Activated naive CD4-positive, alpha-beta T cell treated with anti-CD3 and anti-CD28 coated beads, Interleukin-2, amount 50 U/mL, for 24 hours (primary cell): ENCODE data around the gene FAM193B.
"Not testable (repeated sequence)": the region's sequence is repeated elsewhere in the genome, so short reads cannot be mapped to it uniquely, and the experiment has no call there.

ENCODE experiments used
- H3K27ac Mint-ChIP-seq: one replicate; pipeline ENCODE4 v1.8.0; 2021; ENCODE audit warnings: mild to moderate bottlenecking, mixed read lengths
- H3K27me3 Mint-ChIP-seq: one replicate; pipeline ENCODE4 v1.8.0; 2021; ENCODE audit warnings: mixed read lengths
- H3K36me3 Mint-ChIP-seq: one replicate; pipeline ENCODE4 v1.8.0; 2021; ENCODE audit warnings: mixed read lengths
- H3K4me1 Mint-ChIP-seq: one replicate; pipeline ENCODE4 v1.8.0; 2021; ENCODE audit warnings: mixed read lengths
- H3K4me3 Mint-ChIP-seq: one replicate; pipeline ENCODE4 v1.8.0; 2021; ENCODE audit warnings: mild to moderate bottlenecking, mixed read lengths
- H3K9me3 Mint-ChIP-seq: one replicate; pipeline ENCODE4 v1.8.0; 2021; ENCODE audit warnings: mixed read lengths

Gene FAM193B

DNA sequence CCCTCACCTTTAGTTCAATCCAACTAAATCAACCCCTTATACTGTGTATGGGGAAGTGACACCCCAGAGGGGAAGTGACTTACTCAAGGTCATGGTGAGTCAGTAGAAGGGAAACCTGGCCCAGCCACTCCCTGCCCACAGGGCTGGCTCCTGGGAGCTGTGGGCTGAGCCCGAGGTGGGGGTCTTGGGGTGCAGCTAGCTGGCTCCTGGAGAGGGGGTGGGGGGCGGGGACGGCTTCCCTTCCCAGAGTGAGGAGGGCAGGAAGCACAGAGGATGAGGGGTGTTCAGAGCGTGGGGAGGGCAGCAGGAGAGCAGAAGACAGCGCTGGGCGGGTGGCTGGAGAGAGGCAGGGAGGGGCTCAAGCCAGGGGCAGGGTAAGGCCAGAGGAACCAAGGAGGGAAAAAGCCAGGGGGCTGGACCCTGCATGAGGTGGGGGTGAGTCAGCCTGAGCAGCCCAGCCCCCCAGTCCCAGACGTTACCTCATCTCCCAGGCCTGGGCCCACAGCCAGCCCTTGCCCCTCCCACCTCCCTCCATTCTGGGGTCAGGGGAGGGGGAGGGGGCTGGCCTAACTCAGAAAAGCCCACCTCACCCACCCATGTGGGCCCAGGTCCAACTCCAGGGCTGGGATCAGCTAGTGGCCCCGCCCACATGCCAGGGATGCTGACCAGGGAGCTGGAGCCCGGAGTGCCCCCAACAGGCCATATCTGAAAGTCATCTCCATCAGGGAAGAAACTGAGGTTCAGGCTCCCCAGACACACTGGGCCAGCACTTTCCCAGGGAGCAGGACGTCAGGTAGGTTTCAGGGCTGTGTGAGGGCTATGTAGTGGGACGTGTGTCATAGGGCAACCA lies 59.8 kb downstream of the FAM193B start:
- H3K36me3 Mint-ChIP-seq, result peaks cover 2% of the 10 kb centered on the region
- no peak overlapping the region for H3K27ac Mint-ChIP-seq
- H3K4me1 Mint-ChIP-seq, result peaks cover 16% of the 10 kb centered on the region
- no peaks in the 10 kb centered on the region for H3K9me3 Mint-ChIP-seq
- H3K27me3 Mint-ChIP-seq, result no peaks in the 10 kb centered on the region
- H3K4me3 Mint-ChIP-seq, result no peak overlapping the region

DNA sequence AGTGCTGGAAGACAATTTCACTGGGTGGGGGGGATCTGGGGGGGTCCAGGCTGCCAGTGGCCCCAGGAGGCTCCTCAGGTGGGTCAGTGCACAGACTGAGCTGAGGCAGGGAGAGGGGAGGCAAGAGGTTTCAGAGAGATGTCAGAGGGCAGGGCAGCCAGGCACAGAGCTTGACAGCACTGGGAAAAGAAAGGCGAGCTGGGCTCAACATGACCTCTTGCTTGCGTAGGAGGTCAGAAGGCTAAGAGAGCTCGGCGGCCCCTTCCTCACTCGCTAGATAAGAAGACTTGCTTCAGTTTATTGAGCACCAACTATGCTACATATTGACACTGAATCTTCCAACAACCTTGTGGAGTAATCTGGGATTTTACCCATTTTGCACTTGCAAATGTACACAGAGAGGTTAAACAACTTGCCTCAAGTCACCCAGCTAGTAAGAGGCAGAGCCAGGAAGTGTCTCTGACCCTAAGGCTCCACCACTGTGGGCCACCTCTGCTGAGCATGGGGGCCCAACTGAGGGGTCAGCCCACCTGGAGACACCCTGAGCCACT lies 60.5 kb downstream of the FAM193B start:
- Mint-ChIP-seq H3K27ac (no peak overlapping the region), H3K36me3 (peaks cover 2% of the 10 kb centered on the region), H3K27me3 (no peaks in the 10 kb centered on the region), H3K4me3 (no peak overlapping the region), H3K4me1 (peaks cover 15% of the 10 kb centered on the region), H3K9me3 (no peaks in the 10 kb centered on the region)

GRCh38 chr5:177492841-177493240 lies 61.5 kb downstream of the FAM193B start:
- H3K27ac Mint-ChIP-seq, result no peak overlapping the region

GRCh38 chr5:177491983-177492746 lies 62.2 kb downstream of the FAM193B start:
- no peak overlapping the region for H3K4me3 Mint-ChIP-seq
- H3K4me1 Mint-ChIP-seq, result peaks cover 7% of the 10 kb centered on the region
- no peak overlapping the region for H3K27ac Mint-ChIP-seq
- H3K36me3 Mint-ChIP-seq, result peaks cover 2% of the 10 kb centered on the region
- H3K27me3 Mint-ChIP-seq, result no peaks in the 10 kb centered on the region
- no peaks in the 10 kb centered on the region for H3K9me3 Mint-ChIP-seq

More at GRCh38 chr5:177492841-177493240, 61.5 kb downstream of the FAM193B start:
- Mint-ChIP-seq H3K36me3 (peaks cover 2% of the 10 kb centered on the region), H3K4me1 (peaks cover 7% of the 10 kb centered on the region), H3K4me3 (no peak overlapping the region), H3K27me3 (no peaks in the 10 kb centered on the region), H3K9me3 (no peaks in the 10 kb centered on the region)

DNA sequence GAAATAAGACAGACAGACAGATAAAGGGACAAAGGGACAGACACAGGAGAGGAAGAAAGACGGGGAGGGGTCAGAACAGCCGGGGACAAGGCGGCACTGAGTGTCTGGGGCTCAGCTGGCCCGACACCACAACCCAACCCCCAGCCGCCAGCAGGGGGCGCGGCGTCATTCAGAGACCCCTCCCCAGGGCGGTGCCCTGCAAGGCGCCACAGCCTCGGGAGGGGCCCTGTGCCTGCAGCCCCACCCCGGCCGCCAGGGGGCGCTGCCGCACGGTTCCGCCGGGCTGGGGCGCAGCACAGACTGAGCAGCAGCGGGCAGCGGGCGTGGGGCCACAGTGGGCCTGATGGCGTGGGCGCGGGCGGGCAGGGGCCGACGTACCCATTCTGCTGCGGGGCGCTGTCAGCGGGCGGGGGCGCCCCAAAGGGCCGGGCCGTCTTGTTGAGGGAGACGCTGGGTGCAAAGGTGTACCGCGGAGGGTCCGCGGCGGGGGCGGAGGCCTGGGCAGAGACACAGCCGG lies 62.9 kb downstream of the FAM193B start:
- no peak overlapping the region for H3K4me3 Mint-ChIP-seq
- H3K9me3 Mint-ChIP-seq, result no peaks in the 10 kb centered on the region
- H3K4me1 Mint-ChIP-seq, result peaks cover 7% of the 10 kb centered on the region
- no peak overlapping the region for H3K27ac Mint-ChIP-seq
- H3K27me3 Mint-ChIP-seq, result no peaks in the 10 kb centered on the region
- H3K36me3 Mint-ChIP-seq, result peaks cover 2% of the 10 kb centered on the region

DNA sequence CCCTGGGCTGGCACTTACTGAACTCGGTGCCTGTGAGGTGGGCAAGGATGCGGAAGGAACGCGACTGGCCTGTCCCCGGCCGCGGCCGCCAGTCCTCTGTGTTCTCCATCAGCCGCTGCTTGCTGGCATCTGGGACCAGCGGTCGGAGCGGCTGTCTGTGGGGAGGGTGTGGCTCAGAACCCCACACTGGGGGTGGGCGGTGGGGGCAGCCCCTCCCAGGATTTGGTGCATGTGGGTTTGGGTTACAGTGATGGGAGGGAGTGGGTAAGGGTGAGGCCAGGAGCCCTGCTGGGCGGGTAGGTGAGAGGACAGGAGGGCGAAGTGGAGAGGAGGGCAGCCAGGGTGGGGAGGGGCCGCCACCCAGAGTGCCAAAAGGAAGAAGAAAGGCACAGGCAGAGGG lies 63.4 kb downstream of the FAM193B start:
- Mint-ChIP-seq H3K36me3 (peaks cover 2% of the 10 kb centered on the region), H3K27me3 (no peaks in the 10 kb centered on the region), H3K27ac (no peak overlapping the region), H3K4me3 (no peak overlapping the region), H3K4me1 (peaks cover 4% of the 10 kb centered on the region), H3K9me3 (no peaks in the 10 kb centered on the region)

DNA sequence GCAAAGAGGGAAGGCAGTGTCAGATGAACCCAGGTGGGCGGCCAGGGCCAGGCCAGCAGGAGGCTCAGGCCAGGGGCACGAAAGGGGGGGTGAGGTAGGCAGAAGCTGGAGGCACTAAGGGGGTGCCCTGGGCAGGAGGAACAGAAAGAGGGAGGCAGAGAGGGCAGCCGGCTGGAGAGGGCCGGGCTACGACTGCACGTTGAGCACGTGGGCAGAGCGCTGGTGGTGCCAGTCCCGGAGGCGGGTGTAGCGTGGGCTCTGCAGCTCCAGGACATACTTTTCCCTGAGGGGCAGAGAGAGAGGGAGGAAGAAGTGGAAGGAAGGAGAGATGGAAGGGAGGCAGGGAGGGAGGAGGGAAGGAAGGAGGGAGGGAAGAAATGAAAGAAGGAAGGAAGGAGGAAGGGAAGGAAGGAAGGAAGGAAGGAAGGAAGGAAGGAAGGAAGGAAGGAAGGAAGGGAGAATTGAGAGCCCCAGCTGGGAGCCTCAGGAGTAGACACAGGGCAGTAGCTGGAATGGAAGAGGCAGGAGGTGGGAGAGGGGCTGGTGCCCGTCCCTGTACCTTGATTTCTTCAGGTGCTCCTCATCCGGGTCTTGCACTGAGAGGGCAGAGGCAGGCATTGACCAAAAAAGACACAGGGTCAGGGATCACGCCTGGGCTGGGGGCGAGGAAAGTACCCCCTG lies 63.9 kb downstream of the FAM193B start:
- H3K27me3 Mint-ChIP-seq, result no peaks in the 10 kb centered on the region
- peaks cover 4% of the 10 kb centered on the region for H3K4me1 Mint-ChIP-seq
- peaks cover 2% of the 10 kb centered on the region for H3K36me3 Mint-ChIP-seq
- H3K9me3 Mint-ChIP-seq, result no peaks in the 10 kb centered on the region
- no peak overlapping the region for H3K4me3 Mint-ChIP-seq
- no peak overlapping the region for H3K27ac Mint-ChIP-seq

DNA sequence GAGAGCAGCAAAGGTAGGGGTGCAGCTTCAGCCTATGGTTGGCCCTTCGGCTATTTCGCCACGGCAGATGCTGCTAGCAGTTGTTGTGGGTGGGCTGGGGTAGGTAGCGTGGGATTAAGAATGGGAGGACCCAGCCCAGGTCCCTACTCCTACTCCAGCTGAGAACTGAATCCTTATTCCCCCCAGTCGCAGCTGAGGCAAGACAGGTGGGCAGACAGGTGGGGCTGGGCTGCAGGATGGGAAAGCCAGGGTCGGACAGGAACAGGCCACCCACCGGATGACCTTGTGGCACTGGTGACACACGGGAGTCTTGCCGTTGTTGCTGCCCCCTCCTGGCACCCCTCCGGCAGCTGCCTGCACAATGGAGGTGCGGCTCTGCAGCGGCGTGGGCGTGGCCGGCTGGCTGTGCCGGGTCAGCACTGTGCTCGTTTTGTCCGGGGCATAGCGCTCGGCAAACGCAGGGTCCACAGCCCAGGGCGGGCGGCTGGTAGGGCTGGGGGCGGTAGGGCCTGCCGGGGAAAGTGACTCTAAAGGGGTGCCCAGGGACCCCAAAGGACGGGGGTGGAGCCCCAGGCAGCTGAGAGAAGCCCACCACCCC lies 65.1 kb downstream of the FAM193B start:
- H3K36me3 Mint-ChIP-seq, result peaks cover 2% of the 10 kb centered on the region
- no peak overlapping the region for H3K4me3 Mint-ChIP-seq
- H3K27ac Mint-ChIP-seq, result no peak overlapping the region
- H3K9me3 Mint-ChIP-seq, result no peaks in the 10 kb centered on the region
- H3K27me3 Mint-ChIP-seq, result no peaks in the 10 kb centered on the region
- peaks cover 4% of the 10 kb centered on the region for H3K4me1 Mint-ChIP-seq

DNA sequence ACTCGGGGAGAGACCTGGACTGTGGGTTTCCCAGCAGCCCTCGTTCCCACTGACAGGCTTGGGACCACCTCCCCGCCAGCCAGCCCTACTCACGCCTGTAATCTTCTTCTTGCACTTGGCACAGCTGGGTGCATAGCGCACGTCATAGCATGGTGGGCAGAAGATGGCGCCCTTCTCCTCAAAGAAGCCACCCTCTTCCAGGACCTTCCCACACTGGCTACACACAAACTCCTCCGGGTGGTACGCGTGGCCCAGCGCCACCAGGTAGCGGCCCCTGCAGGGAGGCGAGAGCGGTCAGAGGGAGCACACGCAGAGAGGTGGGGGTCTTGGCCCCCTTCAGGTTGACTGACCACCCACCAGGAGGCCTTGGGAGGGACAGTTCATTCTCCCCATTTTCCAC lies 66.4 kb downstream of the FAM193B start:
- no peak overlapping the region for H3K27ac Mint-ChIP-seq
- H3K4me1 Mint-ChIP-seq, result no peaks in the 10 kb centered on the region
- peaks cover 2% of the 10 kb centered on the region for H3K36me3 Mint-ChIP-seq
- no peak overlapping the region for H3K4me3 Mint-ChIP-seq
- H3K27me3 Mint-ChIP-seq, result no peaks in the 10 kb centered on the region
- no peaks in the 10 kb centered on the region for H3K9me3 Mint-ChIP-seq

GRCh38 chr5:177487144-177487543 lies 67.2 kb downstream of the FAM193B start:
- Mint-ChIP-seq H3K4me1 (no peaks in the 10 kb centered on the region), H3K27me3 (no peaks in the 10 kb centered on the region), H3K9me3 (no peaks in the 10 kb centered on the region), H3K4me3 (no peak overlapping the region), H3K27ac (no peak overlapping the region), H3K36me3 (no peaks in the 10 kb centered on the region)

- H3K36me3 Mint-ChIP-seq, result no peaks in the 10 kb centered on the region
- H3K4me3 Mint-ChIP-seq, result no peak overlapping the region
- H3K9me3 Mint-ChIP-seq, result no peaks in the 10 kb centered on the region
- no peak overlapping the region for H3K27ac Mint-ChIP-seq
- H3K27me3 Mint-ChIP-seq, result no peaks in the 10 kb centered on the region
- no peaks in the 10 kb centered on the region for H3K4me1 Mint-ChIP-seq
These were observed 68.1 kb downstream of the FAM193B start for GRCh38 chr5:177486256-177486655.

DNA sequence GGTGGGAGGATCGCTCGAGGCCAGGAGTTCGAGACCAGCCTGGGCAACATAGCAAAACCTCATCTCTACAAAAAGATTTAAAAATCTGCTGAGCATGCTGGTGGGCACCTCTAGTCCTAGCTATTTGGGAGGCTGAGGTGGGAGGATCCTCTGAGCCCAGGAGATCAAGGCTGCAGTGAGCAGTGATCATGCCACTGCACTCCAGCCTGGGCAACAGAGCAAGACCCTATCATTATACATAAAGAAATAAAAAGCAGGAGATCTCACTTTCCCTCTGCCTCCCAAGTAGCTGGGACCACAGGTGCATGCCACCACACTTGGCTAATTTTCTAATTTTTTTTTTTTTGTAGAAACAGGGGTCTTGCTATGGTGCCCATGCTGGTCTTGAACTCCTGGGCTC lies 68.6 kb downstream of the FAM193B start:
- not testable (repeated sequence) for H3K27ac Mint-ChIP-seq, H3K27me3 Mint-ChIP-seq, H3K36me3 Mint-ChIP-seq, H3K9me3 Mint-ChIP-seq, H3K4me1 Mint-ChIP-seq, H3K4me3 Mint-ChIP-seq

GRCh38 chr5:177484902-177485549 lies 69.3 kb downstream of the FAM193B start:
- Mint-ChIP-seq H3K4me1 (peaks cover 1% of the 10 kb centered on the region), H3K9me3 (no peaks in the 10 kb centered on the region), H3K4me3 (no peak overlapping the region), H3K27ac (no peak overlapping the region), H3K27me3 (no peaks in the 10 kb centered on the region), H3K36me3 (no peaks in the 10 kb centered on the region)

GRCh38 chr5:177483994-177484901 lies 70.1 kb downstream of the FAM193B start:
- Mint-ChIP-seq H3K27ac (peak overlapping the region; percentile 44), H3K9me3 (no peaks in the 10 kb centered on the region), H3K36me3 (no peaks in the 10 kb centered on the region), H3K4me3 (no peak overlapping the region), H3K27me3 (no peaks in the 10 kb centered on the region), H3K4me1 (peaks cover 9% of the 10 kb centered on the region)
